Panc1 (cell line): ENCODE measurements around the gene GPD1L. TPM values are rescaled to one million over a fixed set of nuclear protein-coding genes. Genes with fewer than 3 reads are reported as not detected.

Experiments
- ATAC-seq: fragments of 200-7000 bp; cut with Tn5 transposase; 2 replicates; pipeline ENCODE4 v1.9.1; 2020; ENCODE audit warnings: mild to moderate bottlenecking, moderate library complexity
- BruUV-seq: library from RNA; stranded (reverse); fragments of 400-500 nt; replicated peaks from 2 replicates; lab custom pipeline; 2021; lab: Mats Ljungman, UMichigan
- CTCF ChIA-PET: fragments of 300-600 bp; sonication (Branson Sonifier 250); formaldehyde crosslinking; loops from one replicate; lab custom pipeline; 2022; ENCODE audit warnings: antibody characterized with exemption; lab: Charles Lee
- POLR2A ChIA-PET: fragments of 300-600 bp; sonication (Branson Sonifier 250); formaldehyde crosslinking; loops from one replicate; lab custom pipeline; 2022; ENCODE audit warnings: antibody characterized with exemption; lab: Charles Lee
- DNase-seq: peaks from one replicate; pipeline ENCODE4 v3.0.0-alpha.2; 2010; ENCODE audit warnings: low read depth, low spot score
- H3K27ac ChIP-seq: 2 replicates; pipeline ENCODE4 v1.5.1; 2011; ENCODE audit warnings: mild to moderate bottlenecking, low read length, inconsistent platforms
- H3K27me3 ChIP-seq: fragments of 200-500 bp; sonication (Bioruptor generic); 2 replicates; pipeline ENCODE4 v1.6.0; 2014; ENCODE audit warnings: low read length, inconsistent platforms; ENCODE audit not compliant: control insufficient read depth, insufficient read depth
- H3K36me3 ChIP-seq: fragments of 200-500 bp; sonication (Bioruptor generic); 2 replicates; pipeline ENCODE4 v1.5.1; 2014; ENCODE audit warnings: inconsistent platforms, mild to moderate bottlenecking, low read length, moderate library complexity; ENCODE audit not compliant: control insufficient read depth, insufficient read depth
- H3K4me1 ChIP-seq: 2 replicates; pipeline ENCODE4 v1.5.1; 2011; ENCODE audit warnings: inconsistent platforms, mild to moderate bottlenecking, low read length, moderate library complexity; ENCODE audit not compliant: control insufficient read depth, insufficient read depth
- H3K4me3 ChIP-seq, 2 experiments: 2 replicates each; pipeline ENCODE4 v1.5.1; 2011 to 2012; ENCODE audit warnings: low read depth in 2 of 2, low read length in 2 of 2, mild to moderate bottlenecking in 2 of 2, inconsistent platforms in 1 of 2, moderate library complexity in 1 of 2
- H3K9me3 ChIP-seq: fragments of 200-500 bp; sonication (Bioruptor generic); 2 replicates; pipeline ENCODE4 v1.5.1; 2014; ENCODE audit warnings: low read depth, mild to moderate bottlenecking, inconsistent platforms, low read length, moderate library complexity; ENCODE audit not compliant: control insufficient read depth, insufficient read depth
- POLR2AphosphoS5 ChIP-seq: IDR thresholded peaks from 2 replicates; pipeline ENCODE4 v1.6.1; 2012; ENCODE audit warnings: mild to moderate bottlenecking, low read depth, low read length, moderate library complexity
- SIN3A ChIP-seq: IDR thresholded peaks from 2 replicates; pipeline ENCODE4 v1.6.1; 2012; ENCODE audit warnings: low read depth, mild to moderate bottlenecking, low read length, moderate library complexity, borderline replicate concordance; ENCODE audit not compliant: insufficient read depth
- TCF7L2 ChIP-seq: IDR thresholded peaks from 2 replicates; pipeline ENCODE4 v1.6.1; 2011; ENCODE audit warnings: mild to moderate bottlenecking, low read depth, low read length, inconsistent platforms
- in situ Hi-C: cut with HindIII; loops from 2 replicates; pipeline ENCODE4 v1.10.0; 2016; ENCODE audit warnings: low sequenced_read_pairs, low pct_unique_long_range_greater_than_20kb
- intact Hi-C: fragments of 100-400 bp; cut with micrococcal nuclease; formaldehyde crosslinking; loops from one replicate; pipeline ENCODE4 v1.10.0; 2022; ENCODE audit not compliant: unreplicated experiment
- total RNA-seq: library from RNA; stranded (reverse); gene quantifications from one replicate; pipeline ENCODE4 v1.2.1, GENCODE V29; 2021; ENCODE audit not compliant: unreplicated experiment
- TF ChIP-seq, protein P1 (sequence below), 2 experiments: IDR thresholded peaks; 2 replicates each; pipeline ENCODE4 v1.6.1; 2011 to 2012; ENCODE audit warnings: low read depth in 2 of 2, control low read depth in 1 of 2, low read length in 1 of 2, mild to moderate bottlenecking in 1 of 2, moderate library complexity in 1 of 2; ENCODE audit not compliant: insufficient read depth in 1 of 2
- TF ChIP-seq, protein P2 (sequence below): fragments of 450-650 bp; IDR thresholded peaks from 2 replicates; pipeline ENCODE4 v1.5.1; 2017; ENCODE audit warnings: mild to moderate bottlenecking

GPD1L gene
- total RNA-seq, 1 experiment from 2014 or later, result 10.5 TPM

DNA sequence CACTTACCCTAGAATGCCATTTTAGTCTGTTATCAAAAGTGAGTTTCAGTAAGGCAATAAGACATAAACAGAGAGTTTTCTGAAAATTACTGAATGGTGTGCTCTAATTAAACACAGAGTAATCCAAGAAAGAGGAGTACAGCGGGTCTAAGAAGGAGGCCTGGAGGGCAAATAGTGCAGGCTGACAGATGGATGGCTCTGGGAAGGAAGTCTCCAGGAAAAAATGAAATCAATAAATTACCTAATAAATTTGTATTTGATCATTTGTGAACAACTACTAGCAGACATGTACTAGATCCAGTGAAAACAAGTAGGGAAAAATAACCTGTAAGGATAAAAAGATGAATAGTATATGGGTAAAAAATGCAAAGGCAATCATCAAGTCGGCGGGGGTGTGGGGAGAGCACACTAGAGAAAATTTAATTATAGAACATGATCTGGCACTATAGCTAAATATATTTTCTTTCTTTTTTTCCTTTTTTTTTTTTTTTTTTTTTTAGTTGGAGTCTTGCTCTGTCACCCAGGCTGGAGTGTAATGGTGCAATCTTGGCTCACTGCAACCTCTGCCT, 22.6 kb upstream of the GPD1L start:
- Histone ChIP-seq H3K27ac (no peak overlapping the region), H3K27me3 (no peaks in the 10 kb centered on the region), H3K4me3 (no peak overlapping the region), H3K9me3 (no peaks in the 10 kb centered on the region), H3K4me1 (no peaks in the 10 kb centered on the region), H3K36me3 (no peaks in the 10 kb centered on the region)
- CTCF ChIA-PET, result interaction anchor here (0.6 to 0.7 kb wide), 2 partner anchors 102 to 164 kb away, joined by 4 to 7 read pairs; partner anchors contain the start of gene ZNF860
- ATAC-seq, result no peak
- no peak for DNase-seq
- intact Hi-C loops (no loop called here), in situ Hi-C loops (no loop called here)
- BruUV-seq, result no TSS peak
- POLR2A ChIA-PET, result no interaction called here
- TF ChIP-seq TCF7L2, result no peak
- TF ChIP-seq, protein P1, sequence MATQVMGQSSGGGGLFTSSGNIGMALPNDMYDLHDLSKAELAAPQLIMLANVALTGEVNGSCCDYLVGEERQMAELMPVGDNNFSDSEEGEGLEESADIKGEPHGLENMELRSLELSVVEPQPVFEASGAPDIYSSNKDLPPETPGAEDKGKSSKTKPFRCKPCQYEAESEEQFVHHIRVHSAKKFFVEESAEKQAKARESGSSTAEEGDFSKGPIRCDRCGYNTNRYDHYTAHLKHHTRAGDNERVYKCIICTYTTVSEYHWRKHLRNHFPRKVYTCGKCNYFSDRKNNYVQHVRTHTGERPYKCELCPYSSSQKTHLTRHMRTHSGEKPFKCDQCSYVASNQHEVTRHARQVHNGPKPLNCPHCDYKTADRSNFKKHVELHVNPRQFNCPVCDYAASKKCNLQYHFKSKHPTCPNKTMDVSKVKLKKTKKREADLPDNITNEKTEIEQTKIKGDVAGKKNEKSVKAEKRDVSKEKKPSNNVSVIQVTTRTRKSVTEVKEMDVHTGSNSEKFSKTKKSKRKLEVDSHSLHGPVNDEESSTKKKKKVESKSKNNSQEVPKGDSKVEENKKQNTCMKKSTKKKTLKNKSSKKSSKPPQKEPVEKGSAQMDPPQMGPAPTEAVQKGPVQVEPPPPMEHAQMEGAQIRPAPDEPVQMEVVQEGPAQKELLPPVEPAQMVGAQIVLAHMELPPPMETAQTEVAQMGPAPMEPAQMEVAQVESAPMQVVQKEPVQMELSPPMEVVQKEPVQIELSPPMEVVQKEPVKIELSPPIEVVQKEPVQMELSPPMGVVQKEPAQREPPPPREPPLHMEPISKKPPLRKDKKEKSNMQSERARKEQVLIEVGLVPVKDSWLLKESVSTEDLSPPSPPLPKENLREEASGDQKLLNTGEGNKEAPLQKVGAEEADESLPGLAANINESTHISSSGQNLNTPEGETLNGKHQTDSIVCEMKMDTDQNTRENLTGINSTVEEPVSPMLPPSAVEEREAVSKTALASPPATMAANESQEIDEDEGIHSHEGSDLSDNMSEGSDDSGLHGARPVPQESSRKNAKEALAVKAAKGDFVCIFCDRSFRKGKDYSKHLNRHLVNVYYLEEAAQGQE (IDR thresholded peaks at IDR 0.05; ENCODE audit: insufficient read depth in 1 of 2, low read depth in 2 of 2, low read length in 1 of 2), result no peak

DNA sequence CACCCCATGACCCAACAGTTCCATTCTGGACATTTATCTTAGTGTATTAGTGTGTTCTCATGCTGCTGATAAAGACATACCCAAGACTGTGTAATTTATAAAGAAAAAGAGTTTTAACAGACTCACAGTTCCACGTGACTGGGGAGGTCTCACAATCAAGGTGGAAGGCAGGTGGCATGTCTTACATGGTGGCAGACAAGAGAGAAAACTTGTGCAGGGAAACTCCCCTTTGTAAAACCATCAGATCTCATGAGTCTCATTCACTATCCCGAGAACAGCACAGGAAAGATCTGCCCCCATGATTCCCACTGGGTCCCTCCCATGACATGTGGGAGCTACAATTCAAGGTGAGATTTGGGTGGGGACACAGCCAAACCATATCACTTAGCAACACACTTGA, 21.6 kb upstream of the GPD1L start:
- no peak overlapping the region for H3K4me3 ChIP-seq
- no peaks in the 10 kb centered on the region for H3K27me3 ChIP-seq
- no TSS peak for BruUV-seq
- in situ Hi-C loops, result no loop called here
- H3K36me3 ChIP-seq, result no peaks in the 10 kb centered on the region
- intact Hi-C loops, result no loop called here
- no peaks in the 10 kb centered on the region for H3K9me3 ChIP-seq
- ChIA-PET CTCF (no interaction called here), POLR2A (no interaction called here)
- DNase-seq (no peak), ATAC-seq (no peak)
- H3K27ac ChIP-seq, result no peak overlapping the region
- TF ChIP-seq, protein P1 (IDR thresholded peaks at IDR 0.05; ENCODE audit: insufficient read depth in 1 of 2, low read depth in 2 of 2, low read length in 1 of 2), result no peak
- no peak for TF ChIP-seq POLR2AphosphoS5
- no peak for TF ChIP-seq SIN3A
- TF ChIP-seq, protein P2, sequence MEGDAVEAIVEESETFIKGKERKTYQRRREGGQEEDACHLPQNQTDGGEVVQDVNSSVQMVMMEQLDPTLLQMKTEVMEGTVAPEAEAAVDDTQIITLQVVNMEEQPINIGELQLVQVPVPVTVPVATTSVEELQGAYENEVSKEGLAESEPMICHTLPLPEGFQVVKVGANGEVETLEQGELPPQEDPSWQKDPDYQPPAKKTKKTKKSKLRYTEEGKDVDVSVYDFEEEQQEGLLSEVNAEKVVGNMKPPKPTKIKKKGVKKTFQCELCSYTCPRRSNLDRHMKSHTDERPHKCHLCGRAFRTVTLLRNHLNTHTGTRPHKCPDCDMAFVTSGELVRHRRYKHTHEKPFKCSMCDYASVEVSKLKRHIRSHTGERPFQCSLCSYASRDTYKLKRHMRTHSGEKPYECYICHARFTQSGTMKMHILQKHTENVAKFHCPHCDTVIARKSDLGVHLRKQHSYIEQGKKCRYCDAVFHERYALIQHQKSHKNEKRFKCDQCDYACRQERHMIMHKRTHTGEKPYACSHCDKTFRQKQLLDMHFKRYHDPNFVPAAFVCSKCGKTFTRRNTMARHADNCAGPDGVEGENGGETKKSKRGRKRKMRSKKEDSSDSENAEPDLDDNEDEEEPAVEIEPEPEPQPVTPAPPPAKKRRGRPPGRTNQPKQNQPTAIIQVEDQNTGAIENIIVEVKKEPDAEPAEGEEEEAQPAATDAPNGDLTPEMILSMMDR, result no peak
- TF ChIP-seq TCF7L2, result no peak
- H3K4me1 ChIP-seq, result no peaks in the 10 kb centered on the region
